Urinary bladder (tissue), 4 donors: Measurements from ENCODE around the gene ANXA3. TPM values are rescaled to one million over a fixed set of nuclear protein-coding genes. Genes with fewer than 3 reads are reported as not detected.
A peak's percentile ranks its signal among the peaks of the same experiment; 100 is the strongest.

Source experiments
- DNase-seq: peaks from one replicate; pipeline ENCODE4 v3.0.0-alpha.2; 2015; ENCODE audit errors: extremely low spot score
- H3K27ac ChIP-seq: one replicate; pipeline ENCODE4 v1.5.1; 2013; ENCODE audit warnings: low read depth, mild to moderate bottlenecking, moderate library complexity
- H3K36me3 ChIP-seq: one replicate; pipeline ENCODE4 v1.6.1; 2013; ENCODE audit warnings: mild to moderate bottlenecking, moderate library complexity; ENCODE audit not compliant: insufficient read depth
- H3K4me1 ChIP-seq: one replicate; pipeline ENCODE4 v1.6.1; 2013; ENCODE audit warnings: mild to moderate bottlenecking, moderate library complexity; ENCODE audit not compliant: insufficient read depth
- H3K4me3 ChIP-seq: one replicate; pipeline ENCODE4 v1.5.1; 2013; ENCODE audit warnings: low read depth, low read length
- WGBS: extraction: QIAGEN DNeasy Blood & Tissue Kit; methylation state at CpG from one replicate; pipeline ENCODE4 v1.1.7; 2013; 5-methylcytosine and 5-hydroxymethylcytosine counted together
- polyA plus RNA-seq: library from polyadenylated mRNA; stranded (reverse); fragments of 200-250 nt; gene quantifications from one replicate; pipeline ENCODE4 v1.2.3, GENCODE V29; 2013
- total RNA-seq: library from RNA; depleted of rRNA; stranded (reverse); fragments of >200 nt; gene quantifications from one replicate; pipeline ENCODE4 v1.2.3, GENCODE V29; 2014
- donor health status: healthy with polysubstance abuse.
- donor health status: healthy.

Gene ANXA3
- total and polyA plus RNA-seq, 2 donors: 2.7 to 29.1 TPM

- Histone ChIP-seq H3K4me3 (no peak overlapping the region), H3K36me3 (no peaks in the 10 kb centered on the region), H3K27ac (no peak overlapping the region), H3K4me1 (no peaks in the 10 kb centered on the region)
- 67% methylated on average over 2 of the region's 2 CpGs for WGBS
- DNase-seq: no peak
Measured at GRCh38 chr4:78599931-78600375, 48.4 kb downstream of the ANXA3 start.

GRCh38 chr4:78601013-78601412 is 49.4 kb downstream of the ANXA3 start:
- 81% methylated on average over 7 of the region's 7 CpGs for WGBS
- no peak overlapping the region for H3K27ac ChIP-seq
- no peak for DNase-seq
- H3K4me3 ChIP-seq: no peak overlapping the region
- no peaks in the 10 kb centered on the region for H3K4me1 ChIP-seq
- no peaks in the 10 kb centered on the region for H3K36me3 ChIP-seq

GRCh38 chr4:78602334-78602733 is 50.8 kb downstream of the ANXA3 start:
- no peak overlapping the region for H3K27ac ChIP-seq
- H3K36me3 ChIP-seq: no peaks in the 10 kb centered on the region
- H3K4me1 ChIP-seq: no peaks in the 10 kb centered on the region
- H3K4me3 ChIP-seq: no peak overlapping the region
- 60% methylated on average over 3 of the region's 3 CpGs for WGBS
- no peak for DNase-seq

GRCh38 chr4:78603384-78603783 is 51.8 kb downstream of the ANXA3 start:
- no peak overlapping the region for H3K4me3 ChIP-seq
- H3K36me3 ChIP-seq: no peaks in the 10 kb centered on the region
- DNase-seq: no peak
- H3K4me1 ChIP-seq: no peaks in the 10 kb centered on the region
- no peak overlapping the region for H3K27ac ChIP-seq
- 91% methylated on average over 3 of the region's 3 CpGs for WGBS

- WGBS: 89% methylated on average over 2 of the region's 2 CpGs
- no peak for DNase-seq
Measured at GRCh38 chr4:78604988-78605387, 53.4 kb downstream of the ANXA3 start.

GRCh38 chr4:78606035-78606434 is 54.5 kb downstream of the ANXA3 start:
- 95% methylated on average over 3 of the region's 3 CpGs for WGBS
- DNase-seq: no peak
- H3K36me3 ChIP-seq: no peaks in the 10 kb centered on the region
- H3K27ac ChIP-seq: no peak overlapping the region
- no peak overlapping the region for H3K4me3 ChIP-seq
- H3K4me1 ChIP-seq: no peaks in the 10 kb centered on the region

More at GRCh38 chr4:78604988-78605387, 53.4 kb downstream of the ANXA3 start:
- no peak overlapping the region for H3K4me3 ChIP-seq
- H3K4me1 ChIP-seq: no peaks in the 10 kb centered on the region
- H3K27ac ChIP-seq: no peak overlapping the region
- H3K36me3 ChIP-seq: no peaks in the 10 kb centered on the region

GRCh38 chr4:78606530-78607095 is 55.0 kb downstream of the ANXA3 start:
- Histone ChIP-seq H3K36me3 (no peaks in the 10 kb centered on the region), H3K27ac (no peak overlapping the region), H3K4me1 (no peaks in the 10 kb centered on the region), H3K4me3 (no peak overlapping the region)
- 91% methylated on average over 1 of the region's 1 CpG for WGBS
- DNase-seq: no peak

GRCh38 chr4:78608684-78609083 is 57.1 kb downstream of the ANXA3 start:
- WGBS: 85% methylated on average over 4 of the region's 4 CpGs
- no peak for DNase-seq
- no peak overlapping the region for H3K27ac ChIP-seq
- no peak overlapping the region for H3K4me3 ChIP-seq
- no peaks in the 10 kb centered on the region for H3K36me3 ChIP-seq
- H3K4me1 ChIP-seq: no peaks in the 10 kb centered on the region

- no peak overlapping the region for H3K4me3 ChIP-seq
- H3K27ac ChIP-seq: no peak overlapping the region
- 90% methylated on average over 4 of the region's 4 CpGs for WGBS
- no peaks in the 10 kb centered on the region for H3K36me3 ChIP-seq
- DNase-seq: no peak
- H3K4me1 ChIP-seq: no peaks in the 10 kb centered on the region
Measured at GRCh38 chr4:78609580-78609979, 58.0 kb downstream of the ANXA3 start.

- H3K27ac ChIP-seq: no peak overlapping the region
- WGBS: 75% methylated on average over 3 of the region's 3 CpGs
- H3K36me3 ChIP-seq: no peaks in the 10 kb centered on the region
- no peak for DNase-seq
- no peaks in the 10 kb centered on the region for H3K4me1 ChIP-seq
- no peak overlapping the region for H3K4me3 ChIP-seq
Measured at GRCh38 chr4:78610546-78611214, 59.1 kb downstream of the ANXA3 start.

GRCh38 chr4:78611215-78611558 is 59.6 kb downstream of the ANXA3 start:
- DNase-seq: no peak
- whole genome bisulfite sequencing: 82% methylated on average over 2 of the region's 2 CpGs
- Histone ChIP-seq H3K4me3 (no peak overlapping the region), H3K36me3 (no peaks in the 10 kb centered on the region), H3K27ac (no peak overlapping the region), H3K4me1 (no peaks in the 10 kb centered on the region)

GRCh38 chr4:78612398-78613178 is 61.0 kb downstream of the ANXA3 start:
- peak; percentile 13 for DNase-seq
- Histone ChIP-seq H3K27ac (no peak overlapping the region), H3K36me3 (no peaks in the 10 kb centered on the region), H3K4me1 (no peaks in the 10 kb centered on the region), H3K4me3 (no peak overlapping the region)
- WGBS: 66% methylated on average over 3 of the region's 3 CpGs

- no peak overlapping the region for H3K27ac ChIP-seq
- no peak for DNase-seq
- 64% methylated on average over 7 of the region's 7 CpGs for WGBS
- no peak overlapping the region for H3K4me3 ChIP-seq
- H3K4me1 ChIP-seq: no peaks in the 10 kb centered on the region
- no peaks in the 10 kb centered on the region for H3K36me3 ChIP-seq
Measured at GRCh38 chr4:78613522-78614321, 62.2 kb downstream of the ANXA3 start.
